HTERT RPE-1 (cell line): ENCODE measurements around the gene GOLGA6A.
"Not testable (repeated sequence)": the region's sequence is repeated elsewhere in the genome, so short reads cannot be mapped to it uniquely, and the experiment has no call there.

Source experiments
- in situ Hi-C: fragments of 300-500 bp; cut with MboI; formaldehyde crosslinking; loops from 4 replicates; pipeline ENCODE4 v1.14.3; 2020; ENCODE audit warnings: low sequenced_read_pairs

The GOLGA6A gene

GRCh38 chr15:74053941-74054529, 28.3 kb downstream of the GOLGA6A start:
- in situ Hi-C loops = no loop called here

GRCh38 chr15:74053517-74053916, 28.8 kb downstream of the GOLGA6A start:
- in situ Hi-C loops = no loop called here

DNA sequence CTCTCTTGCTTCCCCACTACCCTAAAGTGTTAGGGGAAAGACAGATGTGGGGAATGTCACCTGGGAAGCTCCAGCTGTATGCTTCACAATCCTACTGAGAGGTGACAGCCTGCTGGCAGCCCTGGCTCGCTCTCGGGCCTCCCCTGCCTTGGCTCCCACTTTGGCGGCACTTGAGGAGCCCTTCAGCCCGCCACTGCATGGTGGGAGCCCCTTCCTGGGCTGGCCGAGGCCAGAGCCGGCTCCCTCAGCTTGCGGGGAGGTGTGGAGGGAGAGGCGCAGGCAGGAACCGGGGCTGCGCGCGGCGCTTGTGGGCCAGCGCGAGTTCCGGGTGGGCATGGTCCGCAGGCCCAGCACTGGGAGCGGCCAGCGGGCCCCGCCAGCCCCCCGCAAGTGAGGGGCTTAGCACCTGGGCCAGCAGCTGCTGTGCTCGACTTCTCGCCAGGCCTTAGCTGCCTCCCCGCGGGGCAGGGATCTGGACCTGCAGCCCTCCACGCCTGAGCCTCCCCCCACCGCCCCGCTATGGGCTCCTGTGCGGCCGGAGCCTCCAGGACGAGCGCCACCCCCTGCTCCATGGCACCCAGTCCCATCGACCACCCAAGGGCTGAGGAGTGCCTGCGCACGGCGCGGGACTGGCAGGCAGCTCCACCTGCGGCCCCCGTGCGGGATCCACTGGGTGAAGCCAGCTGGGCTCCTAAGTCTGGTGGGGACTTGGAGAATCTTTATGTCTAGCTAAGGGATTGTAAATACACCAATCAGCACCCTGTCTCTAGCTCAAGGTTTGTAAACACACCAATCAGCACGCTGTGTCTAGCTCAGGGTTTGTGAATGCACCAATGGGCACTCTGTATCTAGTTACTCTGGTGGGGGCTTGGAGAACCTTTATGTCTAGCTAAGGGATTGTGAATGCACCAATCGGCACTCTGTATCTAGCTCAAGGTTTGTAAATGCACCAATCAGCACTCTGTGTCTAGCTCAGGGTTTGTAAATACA, 29.8 kb downstream of the GOLGA6A start:
- in situ Hi-C loops = not testable (repeated sequence)

GRCh38 chr15:74050556-74051234, 31.7 kb downstream of the GOLGA6A start:
- in situ Hi-C loops = no loop called here

- in situ Hi-C loops = no loop called here
These were observed 32.2 kb downstream of the GOLGA6A start for GRCh38 chr15:74050127-74050526.

- in situ Hi-C loops = no loop called here
These were observed 36.1 kb downstream of the GOLGA6A start for GRCh38 chr15:74046275-74046674.

DNA sequence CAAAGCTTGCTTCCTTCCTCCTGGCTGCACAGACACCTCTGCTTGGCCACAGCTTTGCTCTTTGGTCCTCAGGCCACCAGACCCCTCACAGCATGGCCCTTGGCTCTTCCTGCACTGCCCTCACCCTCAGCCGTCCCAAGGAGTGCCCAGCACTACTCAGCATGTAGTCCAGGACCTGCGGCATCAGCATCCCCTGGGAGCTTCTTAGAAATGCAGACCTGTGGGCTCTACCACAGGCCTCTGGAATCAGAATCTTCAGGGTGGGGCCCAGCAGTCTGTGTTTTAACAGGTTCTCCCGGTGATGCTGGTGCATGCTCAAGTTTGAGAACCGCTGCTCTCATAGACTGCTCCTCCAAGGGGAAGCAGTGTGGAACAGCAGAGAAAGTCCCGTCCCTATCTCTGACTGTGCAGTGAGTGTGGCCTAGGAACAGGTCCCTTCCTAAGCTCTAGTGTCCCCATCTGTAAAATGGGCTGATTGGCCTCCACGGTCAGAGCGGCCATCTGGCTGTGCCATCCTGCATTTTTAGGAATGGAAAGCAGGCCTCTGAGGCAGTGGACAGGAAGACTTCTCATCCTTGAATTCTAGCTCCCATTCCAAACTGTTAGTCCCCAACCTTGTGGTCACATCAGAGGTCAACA, 36.6 kb downstream of the GOLGA6A start:
- in situ Hi-C loops = no loop called here

DNA sequence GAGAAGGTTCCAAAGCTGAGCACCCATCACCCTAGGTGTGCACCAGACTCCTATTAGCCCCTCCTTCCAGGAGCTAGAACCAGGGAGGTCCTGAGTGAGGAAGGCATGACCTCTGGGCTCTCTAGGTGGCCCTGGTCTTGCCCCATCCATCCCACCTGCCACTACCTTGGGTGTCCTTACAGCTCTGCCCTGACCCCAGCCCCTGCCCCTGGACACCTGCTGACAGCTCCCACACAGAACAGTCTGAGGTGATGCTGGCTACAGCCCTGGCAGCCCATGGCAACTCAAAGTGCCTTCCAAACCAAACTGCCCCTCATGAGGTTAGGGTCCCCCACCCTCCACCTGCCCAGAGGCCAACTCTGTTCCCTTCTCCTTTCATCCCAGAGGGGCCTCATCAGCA, 37.2 kb downstream of the GOLGA6A start:
- in situ Hi-C loops = no loop called here

- in situ Hi-C loops = no loop called here
These were observed 37.9 kb downstream of the GOLGA6A start for GRCh38 chr15:74044267-74045110.

DNA sequence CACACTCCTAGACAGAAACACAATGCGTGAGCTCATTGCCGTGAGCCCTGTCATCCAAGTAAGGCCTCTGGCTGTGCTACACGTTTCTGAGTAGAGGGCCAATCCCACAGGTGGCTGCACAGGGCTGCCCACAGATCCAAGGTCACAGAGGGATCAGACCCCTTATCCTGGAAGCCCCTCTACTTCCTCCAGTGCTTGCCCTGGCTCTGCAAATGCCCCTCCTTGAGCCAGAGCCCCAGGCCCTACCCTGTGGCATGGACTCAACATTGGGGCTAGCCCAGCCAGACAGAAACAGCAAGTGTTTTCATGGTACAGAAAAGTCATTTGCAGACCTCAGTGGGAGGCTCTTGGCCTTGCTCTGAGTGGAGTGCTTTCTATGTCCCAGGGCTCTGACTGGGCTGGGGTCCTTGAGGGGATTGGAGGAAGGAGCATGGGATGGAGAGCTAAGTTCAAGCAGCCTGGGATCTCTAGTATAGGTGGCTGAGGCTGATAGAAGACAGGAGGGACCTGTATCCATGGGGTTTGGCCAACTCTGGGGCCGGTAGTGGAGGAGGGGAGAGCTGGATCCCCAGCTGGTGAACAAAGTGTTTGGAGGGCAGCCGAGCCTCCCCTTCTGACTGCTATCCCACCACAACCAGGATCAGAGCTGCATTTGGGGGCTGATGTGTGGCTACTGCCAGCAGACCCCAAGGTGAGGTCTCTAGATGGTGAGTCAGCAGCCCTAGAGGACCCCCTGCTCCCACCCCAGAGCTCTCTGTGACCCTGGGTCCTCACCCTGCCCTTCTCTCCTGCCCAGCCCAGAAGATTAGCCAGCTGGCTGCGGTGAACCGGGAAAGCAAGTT, 38.7 kb downstream of the GOLGA6A start:
- in situ Hi-C loops = no loop called here

- in situ Hi-C loops = no loop called here
These were observed 39.5 kb downstream of the GOLGA6A start for GRCh38 chr15:74042603-74043424.

DNA sequence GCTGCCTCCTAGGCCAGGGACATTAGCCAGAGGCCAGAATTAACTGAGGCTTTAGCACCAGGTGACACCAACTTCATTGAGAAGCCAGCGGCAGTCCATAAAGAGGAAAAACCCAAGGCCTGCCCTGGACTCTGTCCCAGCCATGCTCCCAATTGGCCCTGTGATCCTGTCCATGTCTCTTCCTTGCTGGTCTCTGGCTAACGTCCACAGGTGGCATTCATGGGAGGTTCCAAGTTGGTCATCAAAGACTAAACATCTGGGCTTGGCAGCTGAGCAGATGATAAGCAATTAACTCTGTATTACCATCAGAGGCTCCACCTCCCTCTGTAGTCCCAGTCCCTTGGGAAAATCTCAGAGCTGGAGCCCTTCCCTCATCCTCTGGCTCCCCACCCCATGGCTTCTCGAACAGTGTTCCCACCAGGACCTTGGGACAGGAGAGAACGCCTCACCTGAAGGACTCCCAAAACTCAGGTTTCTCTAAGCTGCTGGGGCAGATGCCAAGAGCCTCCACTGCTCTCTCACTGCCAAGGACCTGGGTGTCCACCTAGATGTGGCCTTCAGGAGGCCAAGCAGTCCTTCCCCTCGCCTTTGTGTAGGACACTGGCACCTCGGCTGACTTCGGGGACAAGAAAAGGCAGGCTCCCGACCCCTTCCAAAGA, 40.4 kb downstream of the GOLGA6A start:
- in situ Hi-C loops = no loop called here

DNA sequence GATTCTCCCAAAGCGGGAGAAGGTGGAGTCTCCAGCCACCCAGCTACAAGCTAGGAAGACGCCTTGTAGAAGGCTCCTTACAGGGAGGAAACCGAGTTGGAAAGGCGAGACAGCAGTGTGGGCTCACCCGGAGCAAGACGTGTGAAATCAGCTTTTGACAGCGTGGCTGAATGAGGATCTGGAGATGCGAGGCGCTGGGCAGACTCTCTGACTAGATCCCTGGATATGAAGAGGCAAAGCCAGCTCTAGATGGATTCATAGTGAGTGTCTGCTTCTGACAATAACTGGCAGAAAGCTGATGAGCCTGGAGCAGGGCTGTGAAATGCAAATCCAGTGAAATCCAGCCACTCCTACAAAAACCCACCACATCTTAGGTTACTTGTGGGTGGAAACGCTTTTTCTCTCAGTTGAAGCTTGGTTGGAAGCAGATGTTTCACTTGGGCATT, 41.0 kb downstream of the GOLGA6A start:
- in situ Hi-C loops = no loop called here

DNA sequence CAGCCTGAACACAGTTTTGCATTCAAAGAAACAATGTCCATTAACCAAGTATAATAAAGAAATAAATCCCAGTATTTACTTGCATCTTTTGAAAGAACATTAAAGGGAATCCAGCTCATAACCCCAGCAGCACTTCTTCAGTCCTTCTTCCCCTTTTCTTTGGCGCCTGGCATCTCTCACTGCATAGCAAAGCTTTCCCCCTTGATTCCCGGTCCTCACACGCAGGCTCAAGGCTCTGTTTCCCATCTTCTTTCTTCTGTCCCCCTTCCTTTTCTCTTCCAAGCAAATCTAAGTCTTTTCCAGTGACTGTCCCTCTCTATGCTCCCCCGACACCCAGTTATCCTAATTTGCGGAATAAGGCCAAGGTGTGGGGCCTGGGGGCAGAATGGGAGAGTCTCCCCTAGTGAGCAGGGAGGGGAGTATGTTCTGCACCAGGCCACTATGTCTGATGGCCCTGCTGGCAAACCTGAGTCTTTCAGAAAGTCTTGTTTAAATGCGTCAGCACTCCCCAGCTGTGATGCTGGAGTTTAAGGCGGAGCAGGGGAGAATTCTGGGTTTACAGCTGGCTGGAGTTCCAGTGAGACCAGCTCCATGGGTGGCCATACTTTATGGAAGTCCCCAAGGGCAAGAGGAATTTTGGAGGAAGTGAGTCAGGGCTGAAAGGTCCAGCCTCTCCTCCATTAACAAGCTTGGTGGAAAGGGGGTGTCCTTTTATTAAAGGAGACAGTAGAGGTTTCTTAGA, 42.1 kb downstream of the GOLGA6A start:
- in situ Hi-C loops = no loop called here

- in situ Hi-C loops = no loop called here
These were observed 42.7 kb downstream of the GOLGA6A start for GRCh38 chr15:74039656-74040010.

- in situ Hi-C loops = no loop called here
These were observed 43.4 kb downstream of the GOLGA6A start for GRCh38 chr15:74038707-74039655.
